ELF-1 (cell line): ENCODE results near the gene KDM3B.
"Not testable (repeated sequence)": the region's sequence is repeated elsewhere in the genome, so short reads cannot be mapped to it uniquely, and the experiment has no call there.

Experiments used
- DNase-seq: peaks from one replicate; pipeline ENCODE4 v3.0.0-alpha.2; 2016; ENCODE audit warnings: low read depth, low spot score

KDM3B gene

GRCh38 chr5:138466125-138466899, 113.8 kb downstream of the KDM3B start:
- DNase-seq: peak; percentile 31

GRCh38 chr5:138466900-138467710, 114.6 kb downstream of the KDM3B start:
- peak; percentile 39 for DNase-seq

- no peak for DNase-seq
Measured at GRCh38 chr5:138467711-138468132, 115.2 kb downstream of the KDM3B start.

- DNase-seq: peak; percentile 43
Measured at GRCh38 chr5:138468133-138468965, 115.9 kb downstream of the KDM3B start.

- DNase-seq: no peak
Measured at GRCh38 chr5:138468966-138469539, 116.6 kb downstream of the KDM3B start.

GRCh38 chr5:138469540-138470321, 117.2 kb downstream of the KDM3B start:
- DNase-seq: peak; percentile 74

- DNase-seq: no peak
Measured at GRCh38 chr5:138470322-138471051, 118.0 kb downstream of the KDM3B start.

GRCh38 chr5:138471052-138471361, 118.5 kb downstream of the KDM3B start:
- no peak for DNase-seq

GRCh38 chr5:138472353-138472752, 119.9 kb downstream of the KDM3B start:
- no peak for DNase-seq

GRCh38 chr5:138473151-138473550, 120.7 kb downstream of the KDM3B start:
- not testable (repeated sequence) for DNase-seq

- DNase-seq: no peak
Measured at GRCh38 chr5:138476918-138477317, 124.4 kb downstream of the KDM3B start.

- no peak for DNase-seq
Measured at GRCh38 chr5:138482638-138483037, 130.2 kb downstream of the KDM3B start.
